Measurements from ENCODE around the gene SH3PXD2B. TPM values are rescaled to one million over a fixed set of nuclear protein-coding genes. Genes with fewer than 3 reads are reported as not detected.
A peak's percentile ranks its signal among the peaks of the same experiment; 100 is the strongest.

SH3PXD2B gene
- polyA plus RNA-seq, 3 donors: 28.7 to 32.1 (median 29.1) TPM

GRCh38 chr5:172455511-172456061 is 1.3 kb upstream of the SH3PXD2B start:
- DNase-seq: no peak

GRCh38 chr5:172455087-172455381 is 709 bp upstream of the SH3PXD2B start:
- no peak for DNase-seq

- peak; percentile 61 for DNase-seq
These were observed 353 bp downstream of the SH3PXD2B start for GRCh38 chr5:172453986-172454357.

- peak; percentile 76 for DNase-seq
These were observed 929 bp downstream of the SH3PXD2B start for GRCh38 chr5:172453206-172453985.

- DNase-seq: no peak
These were observed 1.7 kb downstream of the SH3PXD2B start for GRCh38 chr5:172452398-172453205.

- no peak for DNase-seq
These were observed 2.5 kb downstream of the SH3PXD2B start for GRCh38 chr5:172451771-172452197.

GRCh38 chr5:172450861-172451695 is 3.2 kb downstream of the SH3PXD2B start:
- no peak for DNase-seq

- no peak for DNase-seq
These were observed 3.9 kb downstream of the SH3PXD2B start for GRCh38 chr5:172450453-172450852.

GRCh38 chr5:172448999-172449398 is 5.3 kb downstream of the SH3PXD2B start:
- DNase-seq: no peak

- DNase-seq: no peak
These were observed 6.5 kb downstream of the SH3PXD2B start for GRCh38 chr5:172447646-172448365.

GRCh38 chr5:172446336-172447051 is 7.8 kb downstream of the SH3PXD2B start:
- no peak for DNase-seq

GRCh38 chr5:172445866-172446265 is 8.5 kb downstream of the SH3PXD2B start:
- DNase-seq: no peak

GRCh38 chr5:172444626-172445365 is 9.5 kb downstream of the SH3PXD2B start:
- no peak for DNase-seq

GRCh38 chr5:172444110-172444510 is 10.2 kb downstream of the SH3PXD2B start:
- DNase-seq: no peak

GRCh38 chr5:172443441-172444109 is 10.8 kb downstream of the SH3PXD2B start:
- DNase-seq: no peak

GRCh38 chr5:172442592-172442991 is 11.7 kb downstream of the SH3PXD2B start:
- DNase-seq: no peak

GRCh38 chr5:172441262-172441751 is 13.0 kb downstream of the SH3PXD2B start:
- no peak for DNase-seq

- no peak for DNase-seq
These were observed 13.8 kb downstream of the SH3PXD2B start for GRCh38 chr5:172440486-172440885.

- no peak for DNase-seq
These were observed 14.4 kb downstream of the SH3PXD2B start for GRCh38 chr5:172439785-172440477.

Data from renal pelvis (tissue), 4 donors.